Measurements from ENCODE around the gene NUP93. TPM values are rescaled to one million over a fixed set of nuclear protein-coding genes. Genes with fewer than 3 reads are reported as not detected.

The NUP93 gene
- total and polyA plus RNA-seq, 9 of the 15 experiments (the other 6 are each of a cell fraction or from before 2014, with no cell fraction given) = 92.0 to 162 (median 121) TPM

DNA sequence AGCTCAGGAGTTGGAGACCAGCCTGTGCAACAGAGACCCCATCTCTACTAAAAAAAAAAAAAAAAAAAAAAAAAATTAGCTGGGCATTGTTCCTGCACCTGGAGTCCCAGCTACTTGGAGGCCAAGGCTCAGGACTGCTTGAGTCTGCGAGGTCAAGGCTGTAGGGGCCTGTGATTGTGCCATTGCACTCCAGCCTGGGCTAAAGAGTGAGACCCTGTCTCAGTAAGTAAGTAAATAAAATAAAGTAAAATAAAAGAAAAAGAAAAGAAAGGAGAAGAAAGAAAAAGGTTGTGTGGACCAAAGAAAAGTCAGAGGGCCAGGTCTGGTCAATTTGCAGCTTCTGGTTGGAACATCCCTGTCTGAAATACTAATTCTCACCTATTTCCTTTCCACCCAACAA, 29.3 kb upstream of the NUP93 start (continued):
- TF ChIP-seq FOXK2 (conservative IDR thresholded peaks at IDR 0.05 in 1 of 2, IDR thresholded peaks at IDR 0.05 in 1 of 2; ENCODE audit: low read depth in 2 of 2) (no peak), FOXP1 (CRISPR knock-in tag; IDR thresholded peaks at IDR 0.05) (no peak), DMBX1 (CRISPR knock-in tag; IDR thresholded peaks at IDR 0.05; ENCODE audit: borderline replicate concordance) (no peak)

DNA sequence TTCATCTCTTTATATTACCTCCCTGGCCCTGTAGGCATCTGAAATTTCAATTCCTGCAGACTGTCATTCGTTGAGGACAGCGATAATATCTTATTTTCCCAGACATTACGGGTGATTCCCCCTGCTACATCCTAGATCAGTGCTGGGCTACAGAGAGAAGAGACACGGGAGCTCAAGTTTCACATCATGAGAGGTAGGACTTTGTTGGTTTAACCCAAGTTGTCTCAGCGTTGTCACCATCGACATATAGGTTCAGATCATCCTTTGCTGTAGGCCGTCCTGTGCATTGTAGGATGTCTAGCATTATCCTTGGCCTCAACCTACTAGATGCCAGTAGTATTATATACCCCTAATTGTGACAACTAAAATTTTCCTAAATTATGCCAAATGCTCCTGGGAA, 28.4 kb upstream of the NUP93 start:
- in situ Hi-C loops (cut with MboI) (loop anchor here (5.0 kb wide), 1 partner anchor 124 kb away; no protein-coding TSS in a partner anchor), intact Hi-C loops (cut with micrococcal nuclease) (no loop called here)
- POLR2A ChIA-PET = interaction anchor here (1.0 to 1.3 kb wide), 4 partner anchors 17 to 365 kb away, joined by 3 to 4 read pairs (median 3); no protein-coding TSS in a partner anchor
- 31% methylated on average over 7 of the region's 7 CpGs for WGBS (ENCODE audit: insufficient coverage, low coverage, missing lambda C conversion rate)
- no peak for ATAC-seq
- H3K4me3 ChIP-seq = no peak overlapping the region
- no peak for FAIRE-seq
- H3K9me3 ChIP-seq (replicated peaks; ENCODE audit: control insufficient read depth, insufficient read depth, low read depth, low read length) = no peaks in the 10 kb centered on the region
- H3K9ac ChIP-seq (ENCODE audit: insufficient read depth in 1 of 2, low read depth in 2 of 2, low read length in 2 of 2) = no peak overlapping the region
- H3K79me2 ChIP-seq (ENCODE audit: control insufficient read depth, insufficient read depth, low read length) = no peaks in the 10 kb centered on the region
- H2AFZ ChIP-seq (ENCODE audit: low read depth, low read length) = no peak overlapping the region
- CTCF ChIA-PET (ENCODE audit: low intra/inter-chr PET ratio) = interaction anchor here (0.7 to 2.2 kb wide), 6 partner anchors 28 to 368 kb away, joined by 3 to 26 read pairs (median 10); no protein-coding TSS in a partner anchor
- H4K20me1 ChIP-seq (replicated peaks; ENCODE audit: control insufficient read depth, insufficient read depth, low read length) = no peaks in the 10 kb centered on the region
- H3K4me1 ChIP-seq (replicated peaks in 1 of 2; ENCODE audit: control insufficient read depth in 2 of 2, insufficient read depth in 2 of 2, low read length in 2 of 2) = no peaks in the 10 kb centered on the region
- DNase-seq (ENCODE audit: extremely low read depth in 1 of 4, low spot score in 3 of 4) = no peak
- H3K27me3 ChIP-seq (ENCODE audit: control insufficient read depth in 2 of 2, insufficient read depth in 2 of 2, low read length in 2 of 2) = peaks cover 0 to 19% of the 10 kb centered on the region in 2 experiments; a peak in 2 of 5 replicates
- no peaks in the 10 kb centered on the region for H3K9me1 ChIP-seq (ENCODE audit: control insufficient read depth, insufficient read depth, low read length)
- no peaks in the 10 kb centered on the region for H3K36me3 ChIP-seq (ENCODE audit: control insufficient read depth, insufficient read depth, low read length)
- H3K4me2 ChIP-seq (ENCODE audit: insufficient read depth, low read length) = no peak overlapping the region
- no peak overlapping the region for H3K27ac ChIP-seq (ENCODE audit: extremely low read depth, low read depth, low read length)
- BruUV-seq (replicated peaks) = no TSS peak
- TF ChIP-seq, protein P1, sequence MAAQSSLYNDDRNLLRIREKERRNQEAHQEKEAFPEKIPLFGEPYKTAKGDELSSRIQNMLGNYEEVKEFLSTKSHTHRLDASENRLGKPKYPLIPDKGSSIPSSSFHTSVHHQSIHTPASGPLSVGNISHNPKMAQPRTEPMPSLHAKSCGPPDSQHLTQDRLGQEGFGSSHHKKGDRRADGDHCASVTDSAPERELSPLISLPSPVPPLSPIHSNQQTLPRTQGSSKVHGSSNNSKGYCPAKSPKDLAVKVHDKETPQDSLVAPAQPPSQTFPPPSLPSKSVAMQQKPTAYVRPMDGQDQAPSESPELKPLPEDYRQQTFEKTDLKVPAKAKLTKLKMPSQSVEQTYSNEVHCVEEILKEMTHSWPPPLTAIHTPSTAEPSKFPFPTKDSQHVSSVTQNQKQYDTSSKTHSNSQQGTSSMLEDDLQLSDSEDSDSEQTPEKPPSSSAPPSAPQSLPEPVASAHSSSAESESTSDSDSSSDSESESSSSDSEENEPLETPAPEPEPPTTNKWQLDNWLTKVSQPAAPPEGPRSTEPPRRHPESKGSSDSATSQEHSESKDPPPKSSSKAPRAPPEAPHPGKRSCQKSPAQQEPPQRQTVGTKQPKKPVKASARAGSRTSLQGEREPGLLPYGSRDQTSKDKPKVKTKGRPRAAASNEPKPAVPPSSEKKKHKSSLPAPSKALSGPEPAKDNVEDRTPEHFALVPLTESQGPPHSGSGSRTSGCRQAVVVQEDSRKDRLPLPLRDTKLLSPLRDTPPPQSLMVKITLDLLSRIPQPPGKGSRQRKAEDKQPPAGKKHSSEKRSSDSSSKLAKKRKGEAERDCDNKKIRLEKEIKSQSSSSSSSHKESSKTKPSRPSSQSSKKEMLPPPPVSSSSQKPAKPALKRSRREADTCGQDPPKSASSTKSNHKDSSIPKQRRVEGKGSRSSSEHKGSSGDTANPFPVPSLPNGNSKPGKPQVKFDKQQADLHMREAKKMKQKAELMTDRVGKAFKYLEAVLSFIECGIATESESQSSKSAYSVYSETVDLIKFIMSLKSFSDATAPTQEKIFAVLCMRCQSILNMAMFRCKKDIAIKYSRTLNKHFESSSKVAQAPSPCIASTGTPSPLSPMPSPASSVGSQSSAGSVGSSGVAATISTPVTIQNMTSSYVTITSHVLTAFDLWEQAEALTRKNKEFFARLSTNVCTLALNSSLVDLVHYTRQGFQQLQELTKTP (IDR thresholded peaks at IDR 0.05; ENCODE audit: low read depth in 1 of 2, partially characterized antibody in 2 of 2) = no peak
- TF ChIP-seq, protein P2, sequence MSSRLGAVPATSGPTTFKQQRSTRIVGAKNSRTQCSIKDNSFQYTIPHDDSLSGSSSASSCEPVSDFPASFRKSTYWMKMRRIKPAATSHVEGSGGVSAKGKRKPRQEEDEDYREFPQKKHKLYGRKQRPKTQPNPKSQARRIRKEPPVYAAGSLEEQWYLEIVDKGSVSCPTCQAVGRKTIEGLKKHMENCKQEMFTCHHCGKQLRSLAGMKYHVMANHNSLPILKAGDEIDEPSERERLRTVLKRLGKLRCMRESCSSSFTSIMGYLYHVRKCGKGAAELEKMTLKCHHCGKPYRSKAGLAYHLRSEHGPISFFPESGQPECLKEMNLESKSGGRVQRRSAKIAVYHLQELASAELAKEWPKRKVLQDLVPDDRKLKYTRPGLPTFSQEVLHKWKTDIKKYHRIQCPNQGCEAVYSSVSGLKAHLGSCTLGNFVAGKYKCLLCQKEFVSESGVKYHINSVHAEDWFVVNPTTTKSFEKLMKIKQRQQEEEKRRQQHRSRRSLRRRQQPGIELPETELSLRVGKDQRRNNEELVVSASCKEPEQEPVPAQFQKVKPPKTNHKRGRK (tag; IDR thresholded peaks at IDR 0.05) = no peak
- TF ChIP-seq ZNF668 (CRISPR knock-in tag; IDR thresholded peaks at IDR 0.05) = no peak
- no peak for TF ChIP-seq L3MBTL2 (IDR thresholded peaks at IDR 0.05)
- TF ChIP-seq HDAC6 (IDR thresholded peaks at IDR 0.05; ENCODE audit: low read depth, low read length) = no peak
- TF ChIP-seq SP2 (IDR thresholded peaks at IDR 0.05; ENCODE audit: extremely low read depth, low read depth, low read length, poor library complexity, severe bottlenecking) = no peak

Measured in K562 (cell line).